GM10248 (cell line): ENCODE data around the gene MYCL.

Experiments
- CTCF ChIA-PET: fragments of 300-600 bp; sonication (Branson Sonifier 250); formaldehyde crosslinking; extraction: SDS; loops from one replicate; lab custom pipeline; 2021; ENCODE audit warnings: antibody characterized with exemption; lab: Yijun Ruan, JAX
- POLR2A ChIA-PET: fragments of 350-650 bp; sonication (Branson Sonifier 250); formaldehyde crosslinking; extraction: SDS; loops from one replicate; lab custom pipeline; 2020; ENCODE audit warnings: antibody characterized with exemption; lab: Yijun Ruan, JAX
- DNase-seq: peaks from one replicate; pipeline ENCODE4 v3.0.0; 2012; ENCODE audit errors: extremely low spot score
- TF ChIP-seq, protein P1 (sequence below): IDR thresholded peaks from 2 replicates; pipeline ENCODE4 v1.5.1; 2012; ENCODE audit warnings: mild to moderate bottlenecking, low read depth; ENCODE audit errors: extremely low read depth, missing control alignments, control extremely low read depth

The MYCL gene, protein sequence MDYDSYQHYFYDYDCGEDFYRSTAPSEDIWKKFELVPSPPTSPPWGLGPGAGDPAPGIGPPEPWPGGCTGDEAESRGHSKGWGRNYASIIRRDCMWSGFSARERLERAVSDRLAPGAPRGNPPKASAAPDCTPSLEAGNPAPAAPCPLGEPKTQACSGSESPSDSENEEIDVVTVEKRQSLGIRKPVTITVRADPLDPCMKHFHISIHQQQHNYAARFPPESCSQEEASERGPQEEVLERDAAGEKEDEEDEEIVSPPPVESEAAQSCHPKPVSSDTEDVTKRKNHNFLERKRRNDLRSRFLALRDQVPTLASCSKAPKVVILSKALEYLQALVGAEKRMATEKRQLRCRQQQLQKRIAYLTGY

DNA sequence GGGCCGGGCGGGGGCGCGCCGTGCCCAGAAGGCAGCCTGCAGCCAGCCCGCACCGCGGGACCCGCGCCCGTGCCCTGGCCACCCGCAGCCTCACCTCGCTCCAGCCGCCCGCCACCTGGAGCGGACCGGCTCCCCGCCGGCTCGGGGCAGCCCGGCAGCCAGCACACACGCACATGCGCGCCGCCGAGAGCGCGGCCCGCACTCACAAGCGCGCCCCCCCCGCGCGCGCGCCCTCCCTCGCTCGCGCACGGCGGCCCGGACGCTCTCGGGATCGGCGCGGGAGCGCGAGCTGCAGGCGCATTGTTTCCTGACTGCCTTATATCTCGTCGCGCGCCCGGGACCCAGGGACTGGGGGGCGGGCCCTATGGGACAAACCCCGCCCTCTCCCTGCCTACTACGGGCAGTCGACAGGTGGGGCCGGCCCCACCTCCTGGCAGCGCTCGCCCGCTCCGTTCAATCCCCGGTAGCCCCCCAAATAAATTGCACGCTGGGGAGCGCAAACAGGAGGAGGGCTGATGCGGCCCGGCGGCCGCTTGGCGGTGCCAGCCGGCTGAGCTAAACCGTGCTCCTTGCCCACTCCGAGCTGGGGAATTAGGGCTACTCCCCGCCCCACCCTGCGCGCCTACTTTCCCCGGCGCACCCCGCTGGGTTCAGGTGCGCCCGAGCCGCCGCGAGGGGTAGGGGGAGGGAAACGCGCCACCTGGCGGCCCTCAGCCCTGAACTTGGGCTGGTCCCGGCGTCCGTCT lies at the start of gene MYCL:
Gene MYCL (minus strand): TSS at position 204 of the 746 bp plus-strand sequence. CDS start 483 bp downstream, outside the sequence.
- POLR2A ChIA-PET = interaction anchor here (0.7 kb wide), 1 partner anchor 99 kb away, joined by 5 read pairs; no protein-coding TSS in a partner anchor

DNA sequence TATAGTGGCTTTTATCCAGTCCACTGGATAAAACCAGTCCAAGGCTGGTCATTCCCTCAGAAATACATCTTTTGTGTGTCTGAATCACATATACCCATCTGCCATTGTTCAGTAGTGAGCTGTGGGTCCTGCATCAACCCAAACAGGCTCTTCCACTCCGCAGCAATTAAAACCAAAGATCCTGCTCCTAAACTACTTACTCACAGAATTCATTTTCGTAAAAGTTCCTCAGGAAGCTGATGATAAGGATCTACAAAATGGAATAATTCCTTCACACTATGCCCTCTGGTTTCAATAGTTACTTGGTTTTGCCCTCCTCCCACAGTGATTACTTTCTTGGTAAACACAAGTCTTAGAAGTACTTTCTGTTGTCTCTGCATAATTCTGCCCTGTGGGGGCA lies 48.2 kb upstream of the MYCL start:
- POLR2A ChIA-PET = no interaction called here
- CTCF ChIA-PET = interaction anchor here (1.1 to 12.8 kb wide), 6 partner anchors 10 to 30 kb away, joined by 3 to 97 read pairs (median 4); no protein-coding TSS in a partner anchor
- TF ChIP-seq, protein P1, sequence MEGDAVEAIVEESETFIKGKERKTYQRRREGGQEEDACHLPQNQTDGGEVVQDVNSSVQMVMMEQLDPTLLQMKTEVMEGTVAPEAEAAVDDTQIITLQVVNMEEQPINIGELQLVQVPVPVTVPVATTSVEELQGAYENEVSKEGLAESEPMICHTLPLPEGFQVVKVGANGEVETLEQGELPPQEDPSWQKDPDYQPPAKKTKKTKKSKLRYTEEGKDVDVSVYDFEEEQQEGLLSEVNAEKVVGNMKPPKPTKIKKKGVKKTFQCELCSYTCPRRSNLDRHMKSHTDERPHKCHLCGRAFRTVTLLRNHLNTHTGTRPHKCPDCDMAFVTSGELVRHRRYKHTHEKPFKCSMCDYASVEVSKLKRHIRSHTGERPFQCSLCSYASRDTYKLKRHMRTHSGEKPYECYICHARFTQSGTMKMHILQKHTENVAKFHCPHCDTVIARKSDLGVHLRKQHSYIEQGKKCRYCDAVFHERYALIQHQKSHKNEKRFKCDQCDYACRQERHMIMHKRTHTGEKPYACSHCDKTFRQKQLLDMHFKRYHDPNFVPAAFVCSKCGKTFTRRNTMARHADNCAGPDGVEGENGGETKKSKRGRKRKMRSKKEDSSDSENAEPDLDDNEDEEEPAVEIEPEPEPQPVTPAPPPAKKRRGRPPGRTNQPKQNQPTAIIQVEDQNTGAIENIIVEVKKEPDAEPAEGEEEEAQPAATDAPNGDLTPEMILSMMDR = no peak
- DNase-seq = no peak

More for the DNA sequence above, at the start of gene MYCL:
- peak; percentile 87 for DNase-seq
- CTCF ChIA-PET = interaction anchor here (0.6 to 9.0 kb wide), 50 partner anchors 8 to 296 kb away, joined by 3 to 100 read pairs (median 4); partner anchors contain the start of genes MFSD2A and TRIT1
- TF ChIP-seq, protein P1 = peak; percentile 69

- CTCF ChIA-PET = interaction anchor here (0.7 to 1.7 kb wide), 4 partner anchors 12 to 28 kb away, joined by 3 to 4 read pairs (median 3); no protein-coding TSS in a partner anchor
- TF ChIP-seq, protein P1 = no peak
- POLR2A ChIA-PET = no interaction called here
- no peak for DNase-seq
These were observed 45.5 kb upstream of the MYCL start for GRCh38 chr1:39947260-39947659.

DNA sequence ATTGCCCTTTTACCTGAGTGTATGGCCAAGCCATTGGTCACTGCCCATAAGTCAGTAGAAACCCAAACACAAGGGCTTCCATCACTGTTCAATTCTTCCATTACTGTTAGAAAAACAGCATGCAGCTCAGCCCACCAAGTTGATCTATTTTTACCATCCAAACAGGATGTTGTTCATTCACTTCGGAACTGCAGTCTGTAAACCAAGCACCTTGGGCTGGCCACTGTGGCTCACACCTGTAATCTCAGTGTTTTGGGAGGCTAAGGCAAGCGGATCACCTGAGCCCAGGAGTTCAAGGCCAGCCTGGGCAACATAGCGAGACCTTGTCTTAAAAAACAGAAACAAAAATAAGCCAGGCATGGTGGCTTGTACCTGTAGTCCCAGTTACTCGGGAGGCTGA lies 44.5 kb upstream of the MYCL start:
- TF ChIP-seq, protein P1 = no peak
- DNase-seq = no peak
- ChIA-PET CTCF (interaction anchor here (1.3 to 1.4 kb wide), 2 partner anchors 23 to 28 kb away, joined by 3 to 4 read pairs; no protein-coding TSS in a partner anchor), POLR2A (no interaction called here)

DNA sequence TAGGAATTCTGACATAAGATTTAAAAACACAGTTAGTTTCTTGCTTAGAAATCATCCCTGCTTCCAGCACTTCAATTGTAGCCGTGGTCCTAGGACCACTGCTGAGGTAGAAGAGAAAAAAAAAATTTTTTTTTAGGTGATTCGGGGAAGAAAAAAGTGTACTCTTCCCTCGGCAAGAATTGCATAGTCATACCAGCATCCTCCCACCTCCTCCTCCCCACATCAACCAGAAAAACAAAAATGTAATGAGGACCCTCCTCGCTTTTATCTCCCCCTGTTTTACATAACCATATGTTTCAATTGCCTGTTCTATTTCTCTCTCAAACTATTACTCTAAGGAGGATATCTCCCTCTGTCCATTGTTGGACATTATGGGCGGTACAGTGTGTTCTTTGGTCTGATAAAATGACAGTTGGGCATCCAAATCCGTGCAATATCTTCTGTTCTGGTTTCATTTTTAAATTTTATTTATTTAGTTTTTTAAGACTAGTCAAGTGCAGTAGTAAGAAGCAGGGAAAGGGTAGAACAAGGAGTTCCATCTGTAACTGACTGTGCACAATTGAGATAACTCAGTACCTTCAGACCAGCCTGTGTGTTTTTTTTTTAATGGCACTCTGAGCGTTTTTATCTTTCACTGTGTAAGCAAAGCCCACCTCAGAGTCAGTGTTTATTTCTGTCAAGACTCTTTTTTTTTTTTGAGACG lies 42.8 kb upstream of the MYCL start:
- ChIA-PET CTCF (interaction anchor here (1.3 kb wide), 1 partner anchor 9 kb away, joined by 4 read pairs; no protein-coding TSS in a partner anchor), POLR2A (no interaction called here)
- TF ChIP-seq, protein P1 = no peak
- no peak for DNase-seq
